ENCODE measurements around the gene TDRD1.

Gene TDRD1

GRCh38 chr10:114239994-114240345, 60.8 kb downstream of the TDRD1 start:
- no peak for DNase-seq

- DNase-seq, result no peak
Observed at GRCh38 chr10:114242235-114242634, 63.1 kb downstream of the TDRD1 start.

GRCh38 chr10:114243661-114244060, 64.5 kb downstream of the TDRD1 start:
- DNase-seq, result no peak

- no peak for DNase-seq
Observed at GRCh38 chr10:114244126-114244525, 65.0 kb downstream of the TDRD1 start.

- DNase-seq, result no peak
Observed at GRCh38 chr10:114245121-114245791, 66.1 kb downstream of the TDRD1 start.

GRCh38 chr10:114246679-114247305, 67.6 kb downstream of the TDRD1 start:
- no peak for DNase-seq

GRCh38 chr10:114250236-114250635, 71.1 kb downstream of the TDRD1 start:
- no peak for DNase-seq

- no peak for DNase-seq
Observed at GRCh38 chr10:114250716-114251115, 71.6 kb downstream of the TDRD1 start.

DNA sequence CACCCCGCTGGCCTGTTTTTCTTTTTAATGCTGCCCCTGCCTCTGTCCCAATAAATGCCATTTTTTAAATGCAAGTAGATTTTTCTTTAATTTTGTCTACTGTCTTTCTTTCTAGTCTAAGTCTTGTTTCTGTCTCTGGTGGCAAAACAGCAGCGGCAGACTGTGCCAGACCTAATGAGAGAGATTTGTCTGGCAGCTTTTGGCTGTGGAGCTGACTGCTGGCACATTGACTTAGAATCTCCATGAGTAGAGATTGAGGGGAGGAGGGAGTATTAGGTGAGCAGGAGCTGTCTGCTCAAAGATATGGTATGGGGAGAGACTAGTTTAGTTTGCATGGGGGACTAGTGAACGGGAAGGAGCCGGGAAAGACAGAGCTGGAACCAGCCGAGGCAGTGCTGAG, 72.9 kb downstream of the TDRD1 start:
- no peak for DNase-seq

DNA sequence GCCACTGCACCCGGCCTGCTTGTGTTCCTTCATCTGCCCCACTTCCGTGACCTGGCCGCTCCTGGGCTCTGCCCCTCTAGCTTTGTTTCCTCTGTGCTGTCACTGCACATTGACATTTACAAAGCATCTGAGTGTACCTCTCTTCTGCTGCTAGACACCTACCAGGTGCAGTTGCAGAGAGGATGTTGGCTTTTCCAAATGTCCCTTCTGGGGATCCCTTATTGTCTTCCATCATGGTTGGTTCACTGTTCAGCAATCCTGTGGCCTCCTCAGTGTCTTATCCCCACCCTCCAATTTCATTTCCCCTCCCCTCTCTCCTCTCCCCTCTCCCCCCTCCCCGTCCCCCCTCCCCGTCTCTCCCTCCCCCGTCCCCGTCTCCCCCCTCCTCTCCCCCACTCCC, 73.7 kb downstream of the TDRD1 start:
- no peak for DNase-seq

DNA sequence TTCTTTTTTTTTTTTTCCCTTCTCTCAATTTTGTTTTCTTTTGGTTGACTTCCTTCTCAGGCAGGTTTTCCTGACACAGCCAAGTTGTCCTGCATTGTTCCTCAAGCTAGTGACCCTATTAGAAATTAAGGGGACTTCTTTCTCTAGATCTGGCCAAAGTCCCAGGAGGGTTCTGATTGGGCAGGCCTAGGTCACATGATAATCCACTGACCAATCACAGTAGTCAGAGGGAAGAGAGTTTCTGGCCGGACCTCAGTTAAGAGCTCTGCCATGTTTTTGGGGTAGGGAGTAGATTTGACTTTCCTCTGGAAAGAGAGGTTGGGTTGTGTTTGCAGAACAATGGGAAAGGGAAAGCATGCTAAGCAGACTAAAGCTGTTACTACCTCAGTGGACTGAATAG, 76.1 kb downstream of the TDRD1 start:
- DNase-seq, result no peak

GRCh38 chr10:114256008-114256765, 77.0 kb downstream of the TDRD1 start:
- DNase-seq, result no peak

DNA sequence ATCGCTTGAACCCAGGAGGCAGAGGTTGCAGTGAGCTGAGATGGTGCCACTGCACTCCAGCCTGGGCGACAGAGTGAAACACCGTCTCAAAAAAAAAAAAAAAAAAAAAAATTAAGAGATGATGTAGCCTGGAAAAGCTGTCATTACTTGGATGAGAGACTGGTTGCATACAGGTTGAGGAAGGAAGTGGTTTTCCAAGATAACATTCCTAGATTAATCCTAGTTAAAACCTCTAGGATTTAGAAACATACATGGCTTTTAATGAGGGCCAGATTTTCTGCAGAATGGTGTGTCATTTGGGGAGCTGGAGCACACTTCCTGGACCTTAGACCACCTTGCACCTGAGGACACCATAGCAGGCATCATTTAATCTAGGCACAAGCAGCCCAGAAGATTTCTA, 77.7 kb downstream of the TDRD1 start:
- DNase-seq, result no peak

- DNase-seq, result no peak
Observed at GRCh38 chr10:114257498-114257897, 78.3 kb downstream of the TDRD1 start.

- DNase-seq, result no peak
Observed at GRCh38 chr10:114258274-114258840, 79.2 kb downstream of the TDRD1 start.

GRCh38 chr10:114259824-114260223, 80.7 kb downstream of the TDRD1 start:
- DNase-seq, result no peak

- no peak for DNase-seq
Observed at GRCh38 chr10:114260366-114260765, 81.2 kb downstream of the TDRD1 start.

DNA sequence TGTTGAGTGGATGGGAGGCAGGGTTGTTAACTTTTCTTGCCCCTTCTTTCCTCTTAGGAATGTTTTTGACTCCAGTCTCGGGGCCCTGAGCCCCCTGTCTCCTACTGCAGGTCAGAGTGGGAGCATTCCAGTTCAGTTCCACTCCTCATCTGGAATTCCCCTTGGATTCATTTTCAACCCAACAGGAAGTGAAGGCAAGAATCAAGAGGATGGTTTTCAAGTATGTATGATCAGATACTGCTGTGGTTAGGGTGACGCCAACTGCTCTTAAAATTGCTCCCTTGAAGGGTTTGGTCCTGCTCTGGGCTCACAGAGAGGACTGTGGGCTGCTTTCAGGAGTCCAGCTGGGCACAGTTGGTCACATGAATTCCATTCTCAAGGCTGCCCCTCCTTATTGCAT, 81.9 kb downstream of the TDRD1 start:
- no peak for DNase-seq

DNA sequence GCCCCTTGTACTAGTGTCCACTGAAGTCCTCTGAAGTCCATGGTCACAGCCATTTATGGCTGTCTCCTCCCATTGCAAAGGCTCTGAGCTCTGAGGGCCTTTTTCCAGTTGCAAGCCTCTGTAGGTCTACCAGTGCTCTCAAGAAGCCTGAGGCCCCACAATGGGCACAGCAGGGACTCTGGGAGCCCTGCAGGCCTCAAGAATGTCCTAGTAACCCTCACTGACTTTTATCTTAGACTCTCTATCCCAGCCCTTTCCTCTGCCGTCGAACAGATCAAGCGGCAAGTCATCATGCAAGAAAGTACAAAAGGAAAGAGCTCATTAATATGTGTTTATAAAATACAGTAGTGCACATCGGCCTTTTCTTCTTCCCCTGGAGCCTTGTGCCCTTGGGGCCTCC, 83.3 kb downstream of the TDRD1 start:
- DNase-seq, result no peak

DNA sequence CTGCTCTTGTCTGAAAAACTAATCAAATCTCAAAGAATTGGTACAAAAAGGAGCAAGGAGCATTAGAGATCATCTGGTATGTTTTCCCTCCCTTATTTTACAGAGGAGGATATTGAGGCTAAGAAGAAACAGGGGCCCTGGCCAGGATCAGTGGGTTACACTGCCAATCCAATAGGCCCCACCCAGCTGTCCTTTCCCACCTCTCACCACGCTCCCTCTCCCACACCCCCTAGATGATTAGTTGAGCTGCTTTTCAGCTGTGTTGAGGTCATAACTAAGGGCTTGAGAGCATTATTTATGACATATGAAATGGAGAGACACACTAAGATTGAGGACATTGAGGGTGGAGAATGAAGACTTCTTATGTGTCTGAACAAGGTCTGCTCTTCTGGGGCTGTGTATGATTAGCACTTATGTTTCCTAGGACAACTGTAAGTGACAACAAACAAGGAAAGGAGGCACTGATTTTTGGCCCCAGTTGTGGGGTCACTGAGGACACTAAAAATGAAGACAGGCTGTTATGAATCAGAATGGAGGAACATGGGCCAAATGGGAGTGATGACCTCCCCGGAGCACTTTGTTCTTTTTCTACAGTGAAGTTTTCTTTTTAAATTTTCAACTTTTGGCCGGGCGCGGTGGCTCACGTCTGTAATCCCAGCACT, 86.4 kb downstream of the TDRD1 start:
- no peak for DNase-seq

GRCh38 chr10:114266521-114266920, 87.4 kb downstream of the TDRD1 start:
- no peak for DNase-seq

- no peak for DNase-seq
Observed at GRCh38 chr10:114271075-114271778, 92.1 kb downstream of the TDRD1 start.

DNA sequence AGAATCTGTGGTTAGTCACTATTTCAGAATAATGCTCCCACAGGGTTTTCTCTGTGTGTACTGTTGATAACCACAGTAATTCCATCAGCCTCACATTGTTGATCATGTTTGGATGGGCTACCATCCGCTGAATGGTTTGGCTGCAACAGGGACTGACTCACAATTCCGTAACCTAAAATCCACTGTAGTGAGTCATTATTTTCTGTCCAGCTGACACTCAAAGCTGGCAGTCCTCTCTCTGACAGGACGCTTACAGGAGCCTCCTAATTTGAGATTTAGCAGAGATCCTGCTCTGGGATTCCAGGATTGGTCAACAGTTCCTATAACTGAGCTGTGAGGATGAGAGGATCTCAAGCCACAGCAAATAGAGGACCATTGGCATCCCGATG, 92.6 kb downstream of the TDRD1 start:
- DNase-seq, result no peak
